HG02642 (cell line): ENCODE results near the gene WBP1L.
A peak's percentile ranks its signal among the peaks of the same experiment; 100 is the strongest.
"Not testable (repeated sequence)": the region's sequence is repeated elsewhere in the genome, so short reads cannot be mapped to it uniquely, and the experiment has no call there.

Experiments used
- ATAC-seq: cut with Tn5 transposase; IDR thresholded peaks from one replicate; pipeline ENCODE4 v1.9.1; 2021; ENCODE audit warnings: mild to moderate bottlenecking; ENCODE audit not compliant: unreplicated experiment, poor library complexity

The WBP1L gene

GRCh38 chr10:102743588-102744373 lies at the start of gene WBP1L:
WBP1L (plus strand) TSS chr10:102743948; CDS start chr10:102744054, 106 bp downstream.
- peak; percentile 95 for ATAC-seq

GRCh38 chr10:102695401-102695800 lies 48.3 kb upstream of the WBP1L start:
- ATAC-seq = not testable (repeated sequence)

GRCh38 chr10:102696736-102697135 lies 47.0 kb upstream of the WBP1L start:
- ATAC-seq = no peak

GRCh38 chr10:102698894-102699293 lies 44.9 kb upstream of the WBP1L start:
- ATAC-seq = no peak

GRCh38 chr10:102701272-102701671 lies 42.5 kb upstream of the WBP1L start:
- ATAC-seq = no peak

GRCh38 chr10:102701796-102702195 lies 42.0 kb upstream of the WBP1L start:
- ATAC-seq = no peak

GRCh38 chr10:102702742-102703141 lies 41.0 kb upstream of the WBP1L start:
- ATAC-seq = no peak

- no peak for ATAC-seq
Measured at GRCh38 chr10:102704915-102705314, 38.8 kb upstream of the WBP1L start.

- ATAC-seq = no peak
Measured at GRCh38 chr10:102705531-102705930, 38.2 kb upstream of the WBP1L start.

GRCh38 chr10:102710609-102711008 lies 33.1 kb upstream of the WBP1L start:
- ATAC-seq = no peak

GRCh38 chr10:102712089-102712488 lies 31.7 kb upstream of the WBP1L start:
- ATAC-seq = no peak

GRCh38 chr10:102712843-102713538 lies 30.8 kb upstream of the WBP1L start:
- no peak for ATAC-seq

- no peak for ATAC-seq
Measured at GRCh38 chr10:102713539-102713813, 30.3 kb upstream of the WBP1L start.

- peak; percentile 86 for ATAC-seq
Measured at GRCh38 chr10:102713814-102714620, 29.7 kb upstream of the WBP1L start, which contains the start of gene ARL3. ARL3 (minus strand) TSS chr10:102714397; CDS start chr10:102714275, 122 bp downstream.

GRCh38 chr10:102714621-102715455 lies 28.9 kb upstream of the WBP1L start, which contains the start of gene SFXN2:
SFXN2 (plus strand) TSS chr10:102714636; CDS start chr10:102726637, 12,001 bp downstream.
- ATAC-seq = peak; percentile 29

GRCh38 chr10:102715880-102716279 lies 27.9 kb upstream of the WBP1L start:
- no peak for ATAC-seq

- not testable (repeated sequence) for ATAC-seq
Measured at GRCh38 chr10:102716900-102717565, 26.7 kb upstream of the WBP1L start.

- no peak for ATAC-seq
Measured at GRCh38 chr10:102718220-102718619, 25.5 kb upstream of the WBP1L start.

- ATAC-seq = no peak
Measured at GRCh38 chr10:102720337-102720736, 23.4 kb upstream of the WBP1L start.
